Kidney (tissue), 14 donors: ENCODE results near the gene PRR14L. TPM values are rescaled to one million over a fixed set of nuclear protein-coding genes. Genes with fewer than 3 reads are reported as not detected.

Source experiments
- DNase-seq, 5 donors: peaks; one replicate each; pipeline ENCODE4 v3.0.0-alpha.2; 2013 to 2020
- FAIRE-seq: peaks from 2 replicates; lab custom pipeline; 2012; peaks lifted over from hg19 to GRCh38; lab: Jason Lieb, UNC
- H3K27ac ChIP-seq, 2 donors: one replicate each; pipeline ENCODE4 v1.7.0; 2013; ENCODE audit warnings: low read depth in 2 of 2, low read length in 2 of 2, inconsistent platforms in 1 of 2
- H3K27me3 ChIP-seq: one replicate; pipeline ENCODE4 v1.7.1; 2013; ENCODE audit warnings: low read length, inconsistent platforms; ENCODE audit not compliant: control insufficient read depth, insufficient read depth
- H3K36me3 ChIP-seq, 3 donors: one replicate each; pipeline versions ENCODE4 v1.7.0 to v1.7.1; 2013; ENCODE audit warnings: low read length in 3 of 3, control low read depth in 1 of 3, inconsistent platforms in 1 of 3; ENCODE audit not compliant: insufficient read depth in 3 of 3, control insufficient read depth in 2 of 3
- H3K4me1 ChIP-seq, 3 donors: one replicate each; pipeline versions ENCODE4 v1.7.0 to v1.7.1; 2013; ENCODE audit warnings: low read length in 3 of 3, inconsistent platforms in 1 of 3, low read depth in 1 of 3; ENCODE audit not compliant: control insufficient read depth in 2 of 3, insufficient read depth in 2 of 3
- H3K4me3 ChIP-seq, 3 donors: one replicate each; pipeline versions ENCODE4 v1.7.0 to v1.8.1; 2013; ENCODE audit warnings: low read length in 3 of 3, control low read depth in 1 of 3, inconsistent platforms in 1 of 3
- H3K9ac ChIP-seq, 3 donors: one replicate each; pipeline versions ENCODE4 v1.7.0 to v1.7.1; 2013; ENCODE audit warnings: low read length in 3 of 3, control low read depth in 1 of 3, inconsistent platforms in 1 of 3
- H3K9me3 ChIP-seq, 3 donors: one replicate each; pipeline versions ENCODE4 v1.7.0 to v1.7.1; 2013; ENCODE audit warnings: low read length in 3 of 3, control low read depth in 1 of 3, inconsistent platforms in 1 of 3; ENCODE audit not compliant: control insufficient read depth in 2 of 3, insufficient read depth in 1 of 3
- intact Hi-C: fragments of 100-400 bp; cut with DNase I; formaldehyde crosslinking; loops from one replicate; pipeline ENCODE4 v1.11.1; 2022
- polyA plus RNA-seq: library from polyadenylated mRNA; stranded (reverse); fragments of 350-450 nt; fragmentation: Illumina TruSeq; extraction: RNeasy Lipid Tissue Mini Kit (QIAGEN cat#74804); gene quantifications from one replicate; pipeline ENCODE4 v1.2.3, GENCODE V29; 2014; ENCODE audit warnings: low read depth, low replicate concordance; ENCODE audit not compliant: insufficient read depth
- total RNA-seq: library from RNA; stranded (reverse); fragmentation: NEBNext Ultra II Directional; extraction: Animal tissue kit (Norgen Biotek cat#: 25700); gene quantifications from one replicate; pipeline ENCODE4 v1.2.1, GENCODE V29; 2021
- TF ChIP-seq, protein P1 (sequence below): IDR thresholded peaks from 3 replicates; pipeline ENCODE4 v1.5.1; 2012; ENCODE audit warnings: mild to moderate bottlenecking, moderate library complexity, borderline replicate concordance; ENCODE audit not compliant: insufficient read depth; ENCODE audit errors: extremely low read depth
- donor health status: control.
- donor health status: control.
- donor health status: control.
- donor health status: control.
- donor health status: control.
- donor health status: DM: yes; HTN: yes; CAD: no.
- donor health status: Normal renal cell carcinoma (clear cell type).

Gene PRR14L
- total and polyA plus RNA-seq, 2 donors from 2014 or later: 5.1 to 45.3 TPM

DNA sequence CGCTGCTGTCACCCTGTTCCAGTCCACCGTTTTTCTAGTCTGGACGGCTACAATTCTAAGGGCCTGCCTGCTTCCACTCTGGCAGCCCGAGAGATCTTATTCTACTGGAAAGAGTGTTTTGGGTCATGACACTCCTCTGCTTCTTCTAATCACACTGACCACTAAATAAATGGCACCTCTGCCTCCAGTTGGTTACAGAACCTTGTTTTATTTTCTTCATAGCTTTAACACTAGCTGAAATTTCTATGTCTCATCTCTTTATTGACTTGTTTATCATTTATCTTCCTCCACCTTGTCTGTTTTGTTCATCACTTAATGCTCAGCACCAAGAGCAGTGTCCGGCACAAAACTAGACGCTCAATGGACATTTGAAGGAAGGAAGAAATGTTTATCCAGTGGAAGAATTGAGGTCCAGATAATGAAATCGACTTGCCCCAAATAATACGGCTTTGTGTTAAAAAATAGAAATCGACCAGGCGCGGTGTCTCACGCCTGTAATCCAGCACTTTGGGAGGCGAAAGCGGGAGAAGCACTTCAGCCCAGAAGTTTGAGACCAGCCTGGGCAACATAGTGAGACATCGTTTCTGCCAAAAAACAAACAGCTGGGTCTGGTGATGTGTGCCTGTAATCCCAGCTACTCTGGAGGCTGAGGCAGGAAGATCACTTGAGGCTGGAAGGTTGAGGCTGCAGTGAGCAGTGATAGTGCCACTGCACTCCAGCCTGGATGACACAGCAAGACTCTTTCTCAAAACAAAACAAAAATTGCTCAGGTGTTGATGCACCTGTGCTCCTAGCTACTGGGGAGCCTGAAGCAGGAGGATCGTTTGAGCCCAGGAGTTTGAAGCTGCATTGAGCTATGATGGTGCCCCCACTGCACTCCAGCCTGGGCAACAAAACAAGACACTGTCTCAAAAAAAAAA, 693 bp upstream of the PRR14L start:
- DNase-seq (peak in 1 of 5 donors; percentile 42), FAIRE-seq (no peak)
- peak overlapping the region; percentile 10 to 46 (median 41) for H3K9ac ChIP-seq
- H3K4me1 ChIP-seq: peaks cover 3 to 17% (median 11%) of the 10 kb centered on the region in 3 donors
- no peaks in the 10 kb centered on the region for H3K36me3 ChIP-seq
- H3K27me3 ChIP-seq: no peaks in the 10 kb centered on the region
- peak overlapping the region in 1 of 2 donors; percentile 16 for H3K27ac ChIP-seq
- H3K9me3 ChIP-seq: no peaks in the 10 kb centered on the region
- H3K4me3 ChIP-seq: peak overlapping the region; percentile 37 to 49 (median 49)
- TF ChIP-seq, protein P1, sequence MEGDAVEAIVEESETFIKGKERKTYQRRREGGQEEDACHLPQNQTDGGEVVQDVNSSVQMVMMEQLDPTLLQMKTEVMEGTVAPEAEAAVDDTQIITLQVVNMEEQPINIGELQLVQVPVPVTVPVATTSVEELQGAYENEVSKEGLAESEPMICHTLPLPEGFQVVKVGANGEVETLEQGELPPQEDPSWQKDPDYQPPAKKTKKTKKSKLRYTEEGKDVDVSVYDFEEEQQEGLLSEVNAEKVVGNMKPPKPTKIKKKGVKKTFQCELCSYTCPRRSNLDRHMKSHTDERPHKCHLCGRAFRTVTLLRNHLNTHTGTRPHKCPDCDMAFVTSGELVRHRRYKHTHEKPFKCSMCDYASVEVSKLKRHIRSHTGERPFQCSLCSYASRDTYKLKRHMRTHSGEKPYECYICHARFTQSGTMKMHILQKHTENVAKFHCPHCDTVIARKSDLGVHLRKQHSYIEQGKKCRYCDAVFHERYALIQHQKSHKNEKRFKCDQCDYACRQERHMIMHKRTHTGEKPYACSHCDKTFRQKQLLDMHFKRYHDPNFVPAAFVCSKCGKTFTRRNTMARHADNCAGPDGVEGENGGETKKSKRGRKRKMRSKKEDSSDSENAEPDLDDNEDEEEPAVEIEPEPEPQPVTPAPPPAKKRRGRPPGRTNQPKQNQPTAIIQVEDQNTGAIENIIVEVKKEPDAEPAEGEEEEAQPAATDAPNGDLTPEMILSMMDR: no peak
- intact Hi-C loops: no loop called here

DNA sequence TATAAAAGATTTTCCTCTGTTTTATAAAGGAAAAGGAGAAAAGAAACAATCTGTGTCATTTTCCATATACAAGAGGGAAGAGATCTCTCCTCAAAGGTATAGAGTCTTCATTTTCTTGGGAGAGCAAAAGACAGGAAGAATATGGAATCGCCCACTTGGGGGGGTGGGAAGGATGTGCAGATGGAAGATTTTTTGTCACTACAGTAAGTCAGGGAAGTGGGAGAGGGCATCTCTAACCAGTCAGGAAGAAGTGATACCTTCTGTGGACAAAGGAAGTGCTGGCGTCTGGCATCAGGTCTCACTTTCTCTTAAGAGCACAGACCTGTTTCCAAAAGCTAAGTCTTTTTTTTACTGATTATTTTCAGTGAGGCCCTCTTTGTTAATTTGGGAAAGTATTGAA, 1.4 kb downstream of the PRR14L start:
- TF ChIP-seq, protein P1: no peak
- peaks cover 3 to 8% (median 4%) of the 10 kb centered on the region in 3 donors for H3K4me1 ChIP-seq
- no peaks in the 10 kb centered on the region for H3K27me3 ChIP-seq
- H3K9ac ChIP-seq: peak overlapping the region in 1 of 3 donors; percentile 95
- FAIRE-seq (no peak), DNase-seq (peak in 2 of 5 donors; percentile 22 to 44)
- peak overlapping the region in 2 of 3 donors; percentile 91 to 96 for H3K4me3 ChIP-seq
- H3K27ac ChIP-seq: no peak overlapping the region
- H3K36me3 ChIP-seq: no peaks in the 10 kb centered on the region
- intact Hi-C loops: no loop called here
- no peaks in the 10 kb centered on the region for H3K9me3 ChIP-seq

DNA sequence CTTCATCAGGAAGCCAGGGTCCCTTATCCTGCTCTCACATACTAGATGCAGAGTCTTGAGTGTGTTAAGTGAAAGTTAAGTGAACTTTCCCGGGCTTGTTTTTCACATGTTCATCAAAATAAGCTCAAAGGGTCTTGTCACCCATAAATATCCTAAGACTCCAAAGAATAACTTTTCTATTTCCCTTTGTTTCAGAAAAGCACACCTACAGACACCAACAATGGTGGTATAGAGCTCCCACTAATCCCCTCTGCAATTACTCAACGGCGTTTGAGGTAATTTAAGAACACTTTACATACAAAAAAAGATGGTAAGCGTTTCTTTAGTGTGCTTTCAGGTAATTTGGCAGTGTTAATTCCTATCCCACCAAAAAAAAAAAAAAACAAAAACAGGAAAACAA, 2.5 kb downstream of the PRR14L start:
- TF ChIP-seq, protein P1: no peak
- intact Hi-C loops: no loop called here
- H3K9ac ChIP-seq: no peak overlapping the region
- no peak for DNase-seq
- H3K9me3 ChIP-seq: no peaks in the 10 kb centered on the region
- H3K27me3 ChIP-seq: no peaks in the 10 kb centered on the region
- H3K4me3 ChIP-seq: no peak overlapping the region
- H3K27ac ChIP-seq: no peak overlapping the region
- FAIRE-seq: no peak
- H3K36me3 ChIP-seq: no peaks in the 10 kb centered on the region
- peaks cover 1 to 4% (median 3%) of the 10 kb centered on the region in 3 donors for H3K4me1 ChIP-seq
